M059J (cell line): ENCODE results near the gene NUDT1. TPM values are rescaled to one million over a fixed set of nuclear protein-coding genes. Genes with fewer than 3 reads are reported as not detected.

Source experiments
- DNase-seq: peaks from one replicate; pipeline ENCODE4 v3.0.0-alpha.2; 2012; ENCODE audit warnings: low read depth
- total RNA-seq: library from RNA; depleted of rRNA; stranded (reverse); fragments of >200 nt; shearing (Covaris generic); gene quantifications from 2 replicates; pipeline ENCODE4 v1.2.3, GENCODE V29; 2014

Gene NUDT1
- total RNA-seq, 1 experiment from 2014 or later, result 47.0 TPM

DNA sequence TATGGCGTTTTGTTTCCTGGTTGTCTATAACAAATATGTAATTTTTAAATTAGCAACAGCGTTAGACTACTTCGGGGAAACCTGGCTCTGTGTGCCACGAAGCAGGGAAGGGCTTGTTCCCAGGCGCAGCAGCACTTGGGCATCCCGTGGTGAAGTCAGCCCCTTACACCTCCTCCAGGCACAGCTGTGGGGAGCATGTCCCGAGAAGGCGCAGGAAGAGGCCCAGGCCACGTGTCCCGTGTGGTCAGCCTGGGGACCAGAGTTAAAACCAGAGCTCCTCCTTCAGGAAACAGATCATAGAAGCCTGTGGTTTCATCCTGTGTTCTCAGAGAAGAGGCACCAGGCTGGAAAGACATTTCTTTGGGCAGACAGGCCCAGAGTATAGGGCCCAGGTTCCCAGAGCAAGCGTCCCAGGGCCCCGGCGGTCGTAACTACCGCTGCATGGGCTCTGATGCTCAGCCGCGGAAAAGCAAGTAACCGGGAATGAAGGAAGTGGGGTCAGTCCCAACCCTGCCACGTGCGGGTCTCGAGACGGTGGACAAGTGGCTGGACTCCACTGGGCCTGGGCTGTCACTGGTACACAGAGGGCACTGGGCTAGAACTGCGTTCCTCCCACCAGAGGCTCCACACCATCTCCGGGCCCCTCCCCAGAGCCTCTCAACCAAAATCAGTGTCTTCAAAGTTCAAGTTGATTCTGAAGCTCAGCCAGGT, 7.1 kb downstream of the NUDT1 start:
- DNase-seq, result peak; percentile 96

GRCh38 chr7:2249744-2250323, 7.8 kb downstream of the NUDT1 start:
- no peak for DNase-seq

- no peak for DNase-seq
Measured at GRCh38 chr7:2251381-2251780, 9.4 kb downstream of the NUDT1 start.

- DNase-seq, result no peak
Measured at GRCh38 chr7:2251841-2252771, 10.1 kb downstream of the NUDT1 start.

GRCh38 chr7:2253021-2253420, 11.0 kb downstream of the NUDT1 start:
- no peak for DNase-seq

DNA sequence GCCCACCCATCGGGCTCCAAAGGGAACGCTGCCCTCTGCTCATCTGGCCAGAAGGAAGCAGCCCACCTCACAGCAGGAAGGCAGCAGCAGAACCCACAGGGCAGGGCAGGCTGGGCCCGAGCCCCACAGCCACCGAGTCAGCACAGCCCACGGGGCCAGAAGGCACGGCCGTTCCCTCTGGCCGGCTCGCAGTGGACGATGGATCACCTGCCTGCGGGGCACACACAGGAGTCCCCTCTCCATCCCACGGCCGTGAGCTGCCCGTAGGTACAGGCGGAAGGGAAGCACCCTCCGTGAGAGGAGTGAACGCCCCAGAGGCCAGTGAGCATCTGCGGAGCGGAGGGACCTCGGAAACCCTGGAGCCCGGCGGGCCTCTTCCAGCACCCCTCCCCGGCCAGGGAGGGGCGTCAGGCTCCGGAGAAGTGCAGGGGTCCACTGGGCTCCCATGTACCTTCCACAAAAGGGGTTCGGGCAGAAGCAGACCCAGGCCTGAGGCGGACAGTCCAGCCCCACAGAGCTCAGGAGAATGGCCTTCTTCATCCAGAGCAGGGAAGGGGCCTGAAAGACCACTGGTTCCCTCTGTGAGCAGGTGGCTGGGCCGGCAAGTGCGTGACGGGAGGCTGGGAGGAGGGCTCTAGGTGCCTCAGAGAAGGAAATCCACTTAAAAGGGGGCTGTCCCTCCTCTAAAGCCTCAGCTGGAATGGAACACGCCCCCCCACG, 11.7 kb downstream of the NUDT1 start:
- no peak for DNase-seq

- no peak for DNase-seq
Measured at GRCh38 chr7:2254429-2255144, 12.6 kb downstream of the NUDT1 start.

- DNase-seq, result peak; percentile 91
Measured at GRCh38 chr7:2255145-2256139, 13.4 kb downstream of the NUDT1 start.

- peak; percentile 19 for DNase-seq
Measured at GRCh38 chr7:2256306-2257045, 14.4 kb downstream of the NUDT1 start.

GRCh38 chr7:2257046-2257551, 15.1 kb downstream of the NUDT1 start:
- no peak for DNase-seq

GRCh38 chr7:2257651-2258050, 15.6 kb downstream of the NUDT1 start:
- DNase-seq, result no peak

DNA sequence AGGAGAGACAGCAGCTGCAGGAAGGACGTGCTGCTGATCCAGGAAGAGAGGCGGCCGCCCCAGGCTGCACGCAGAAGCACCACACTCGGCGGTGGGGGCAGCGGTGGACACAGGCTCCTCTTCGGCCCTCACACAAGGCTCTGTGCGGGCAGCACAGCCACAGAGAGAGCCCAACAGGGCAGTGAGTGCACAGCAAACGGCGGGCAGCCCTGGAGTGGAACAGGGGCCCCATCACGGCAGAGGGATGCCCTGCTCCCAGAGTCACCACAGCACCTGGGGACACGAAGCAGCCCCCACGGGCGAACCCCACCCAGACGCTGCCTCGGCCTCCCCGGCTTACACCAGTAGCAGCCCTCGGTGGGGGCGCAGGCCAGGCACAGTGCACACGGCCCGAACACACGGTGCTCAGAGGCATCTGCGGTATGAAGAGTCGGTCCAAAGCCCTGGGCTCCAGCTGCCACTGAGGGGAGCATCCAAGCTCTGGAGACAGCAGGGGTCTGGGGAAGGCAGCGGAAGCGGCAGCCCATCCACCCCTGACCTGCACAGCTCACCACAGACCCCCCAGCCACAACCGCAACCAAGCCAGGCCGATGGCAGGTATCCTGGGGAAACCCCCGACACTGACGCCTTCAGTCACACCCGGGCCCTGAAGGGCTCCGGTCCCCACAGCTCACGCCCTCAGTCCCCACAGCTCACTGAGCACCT, 16.8 kb downstream of the NUDT1 start:
- no peak for DNase-seq

GRCh38 chr7:2259480-2259879, 17.5 kb downstream of the NUDT1 start:
- DNase-seq, result no peak

GRCh38 chr7:2260820-2261219, 18.8 kb downstream of the NUDT1 start:
- peak; percentile 92 for DNase-seq

DNA sequence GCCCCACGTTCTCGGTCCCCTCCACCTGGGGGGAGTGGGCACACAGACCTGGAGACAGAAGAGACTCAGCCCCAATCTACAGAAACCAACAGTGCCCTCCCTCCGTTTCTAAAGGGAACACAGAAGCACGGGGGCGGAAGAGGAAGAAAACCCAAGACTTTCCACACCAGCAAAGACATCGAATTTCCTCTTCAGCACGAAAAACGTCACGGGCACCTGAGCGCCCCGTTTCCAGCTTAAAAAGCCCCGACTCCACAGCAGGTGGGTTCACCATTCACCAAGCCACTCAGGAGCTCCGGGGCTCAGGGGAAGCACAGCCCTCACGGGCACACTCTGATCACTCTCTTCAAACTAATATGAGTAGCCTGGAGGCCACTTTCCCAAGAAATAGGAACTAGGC, 19.6 kb downstream of the NUDT1 start:
- DNase-seq, result no peak

GRCh38 chr7:2263176-2263575, 21.1 kb downstream of the NUDT1 start:
- no peak for DNase-seq

- DNase-seq, result no peak
Measured at GRCh38 chr7:2264158-2264557, 22.1 kb downstream of the NUDT1 start.

GRCh38 chr7:2266911-2267310, 24.9 kb downstream of the NUDT1 start:
- DNase-seq, result peak; percentile 94
